Kasumi-1 (cell line): ENCODE measurements around the gene STX18.
"Not testable (repeated sequence)": the region's sequence is repeated elsewhere in the genome, so short reads cannot be mapped to it uniquely, and the experiment has no call there.

Source experiments
- DNase-seq, 2 experiments: peaks; one replicate each; lab custom pipeline; 2025; lab: John Stamatoyannopoulos, UW

STX18 gene

DNA sequence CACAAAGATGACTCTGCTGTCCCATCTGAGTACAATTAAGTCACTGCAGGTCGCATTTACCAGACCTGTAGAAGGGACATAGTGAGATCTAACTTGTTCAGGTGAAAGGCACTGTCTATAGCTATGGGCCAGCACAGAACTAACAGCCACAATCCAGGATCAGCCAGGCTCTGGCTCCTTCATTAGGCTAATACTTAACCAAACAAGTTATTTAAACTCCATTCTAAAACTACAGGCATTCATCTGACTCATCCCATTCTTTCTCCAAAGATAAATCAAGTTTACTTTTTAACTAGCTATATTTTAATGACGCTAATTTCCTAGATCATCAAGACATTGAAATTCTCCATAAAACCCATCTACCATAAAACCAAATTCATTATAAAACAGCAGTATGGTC lies 62.5 kb downstream of the STX18 start:
- DNase-seq = no peak

DNA sequence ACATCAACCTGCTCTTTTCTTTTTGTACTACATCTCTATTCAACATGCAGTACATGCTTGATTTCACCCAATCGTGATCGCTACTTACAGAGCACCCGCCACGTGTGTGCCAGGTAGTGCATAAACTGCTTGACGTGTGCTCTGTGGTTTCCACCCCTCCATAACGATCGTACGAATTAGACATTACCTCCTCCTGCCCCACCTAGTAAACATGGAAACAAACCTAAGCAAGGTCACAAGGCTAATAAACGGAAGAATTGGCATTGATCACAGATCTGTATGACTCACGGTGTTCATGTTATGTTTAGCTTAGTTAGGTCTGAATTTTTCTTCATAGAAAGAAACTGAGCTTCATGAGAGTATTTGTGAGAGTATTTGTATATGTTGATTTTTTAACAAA lies 64.1 kb downstream of the STX18 start:
- no peak for DNase-seq

DNA sequence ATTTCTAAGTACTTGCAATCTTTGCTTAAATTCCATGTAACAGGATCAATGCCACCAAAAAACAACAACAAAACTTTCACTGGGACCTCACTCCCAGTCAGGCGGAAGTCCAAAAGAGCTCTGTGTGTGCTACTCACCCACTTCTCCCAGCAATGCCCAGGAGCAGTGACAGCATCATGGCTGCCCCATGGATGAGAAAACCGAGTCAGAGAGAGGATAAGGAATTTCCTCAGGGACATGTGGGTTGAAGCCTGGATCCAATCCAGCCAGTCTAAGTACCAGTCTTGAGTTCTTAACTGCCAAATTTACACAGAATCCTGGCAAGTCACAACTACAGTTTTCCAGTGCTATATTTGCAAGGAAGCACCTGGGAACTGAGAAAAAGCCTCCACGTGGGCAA lies 64.5 kb downstream of the STX18 start:
- no peak for DNase-seq

DNA sequence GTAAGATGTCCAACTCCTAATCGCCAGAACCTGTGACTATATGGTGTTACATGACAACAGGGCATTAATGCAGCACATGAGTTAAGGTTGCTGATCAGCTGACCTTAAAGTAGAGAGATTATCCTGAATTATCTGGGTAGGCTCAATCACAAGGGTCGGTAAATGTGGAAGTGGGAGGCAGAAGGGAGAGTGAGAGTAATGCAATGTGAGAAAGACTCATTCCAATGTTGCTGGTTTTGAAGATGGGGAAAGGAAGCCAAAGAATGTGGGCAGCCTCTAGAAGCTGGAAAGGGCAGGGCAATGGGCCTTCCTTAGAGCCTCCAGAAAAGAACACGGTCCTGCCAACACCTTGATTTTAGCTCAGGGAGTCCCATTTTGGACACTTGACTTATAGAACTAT lies 67.4 kb downstream of the STX18 start:
- DNase-seq = no peak

DNA sequence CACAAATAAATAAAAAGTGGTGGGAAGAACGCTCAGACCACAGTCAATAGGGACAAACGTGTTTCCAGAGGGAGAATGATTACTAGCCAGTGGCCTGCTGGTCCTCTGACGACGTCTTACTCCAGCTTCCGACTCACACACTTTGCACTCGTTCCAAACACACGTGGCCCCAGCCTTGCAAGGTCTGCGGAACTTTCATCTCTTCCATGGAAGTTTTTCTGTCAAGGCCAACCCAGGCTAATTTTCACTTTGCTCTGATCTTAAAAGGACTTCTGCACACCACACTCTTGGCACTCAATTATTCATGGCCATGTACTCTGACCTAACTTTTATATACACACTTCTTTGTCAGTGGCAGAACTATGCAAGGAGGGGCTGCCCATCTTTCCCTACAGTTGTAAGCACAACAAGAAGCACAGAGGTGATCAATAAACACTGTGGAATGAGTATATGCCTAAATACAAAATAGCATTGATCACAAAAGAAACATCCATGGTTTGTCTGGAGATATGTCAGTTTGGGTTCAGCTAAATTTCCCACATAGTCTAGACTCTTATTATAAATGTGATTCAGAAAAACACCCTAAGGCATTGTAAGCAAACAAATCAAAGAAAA lies 69.4 kb downstream of the STX18 start:
- DNase-seq = no peak

DNA sequence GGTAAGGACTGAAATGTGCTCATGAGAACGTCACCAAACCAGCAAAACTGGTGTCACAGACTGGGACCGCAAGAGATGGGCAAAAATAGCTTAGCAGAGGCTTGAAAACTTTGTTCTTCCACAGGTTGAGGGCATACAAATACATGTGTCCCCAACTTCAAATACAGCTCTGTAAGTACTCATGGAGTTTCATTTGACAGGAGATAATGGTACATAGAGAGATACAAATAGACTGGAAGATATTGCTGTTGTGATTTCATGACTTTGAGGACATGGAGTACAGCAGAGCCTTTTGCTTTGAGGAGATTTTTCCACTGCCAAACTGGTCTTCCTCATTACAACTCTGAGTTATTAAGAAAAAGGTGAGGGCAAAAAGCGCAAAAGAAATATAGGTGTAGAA lies 70.7 kb downstream of the STX18 start:
- DNase-seq = no peak

DNA sequence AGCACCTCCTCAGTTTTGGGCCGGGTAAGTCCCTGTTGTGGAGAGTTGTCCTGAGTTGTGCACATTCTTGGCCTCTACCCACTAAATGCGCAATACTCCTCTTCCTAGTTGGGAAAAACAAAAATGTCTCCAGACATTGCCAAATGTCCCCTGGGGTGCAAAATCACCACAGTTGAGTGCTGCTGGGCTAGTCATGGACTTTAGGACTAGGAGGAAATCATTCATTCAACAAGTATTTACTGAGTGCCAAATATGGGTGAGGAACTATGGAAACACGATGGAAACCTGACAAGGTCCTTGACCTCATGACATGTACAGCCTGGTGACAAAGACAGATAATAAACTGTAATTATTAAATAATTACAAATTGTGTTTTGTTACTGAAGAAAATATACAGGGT lies 71.6 kb downstream of the STX18 start:
- DNase-seq = no peak

DNA sequence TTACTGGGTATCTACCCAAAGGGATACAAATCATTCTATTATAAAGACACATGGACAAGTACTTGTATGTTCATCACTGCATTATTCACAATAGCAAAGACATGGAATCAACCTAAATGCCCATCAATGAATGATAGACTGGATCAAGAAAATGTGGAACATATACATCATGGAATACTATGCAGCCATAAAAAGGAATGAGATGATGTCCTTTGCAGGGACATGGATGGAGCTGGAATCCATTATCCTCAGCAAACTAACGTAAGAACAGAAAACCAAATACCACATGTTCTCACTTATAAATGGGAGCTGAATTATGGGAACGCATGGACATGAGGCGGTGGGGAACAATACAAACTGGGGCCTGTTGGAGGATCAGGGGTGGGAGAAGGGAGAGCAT lies 76.6 kb downstream of the STX18 start:
- not testable (repeated sequence) for DNase-seq

DNA sequence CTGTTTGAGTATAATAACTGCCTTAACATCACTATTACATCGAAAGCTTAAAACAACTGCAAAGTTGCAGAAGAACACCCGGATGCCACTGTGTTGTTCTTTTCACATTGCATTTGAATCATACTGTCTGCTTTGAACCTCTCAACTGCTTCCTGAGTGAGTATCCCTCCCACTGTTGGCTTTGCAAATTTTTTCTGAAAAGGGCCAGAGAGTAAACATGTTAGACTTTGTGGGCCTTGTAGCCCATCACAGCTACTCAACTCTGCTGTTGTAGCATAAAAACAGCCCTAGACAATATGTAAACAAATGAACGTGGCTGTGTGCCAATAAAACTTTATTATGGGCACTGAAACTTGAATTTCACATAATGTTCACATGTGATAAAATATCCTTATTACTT lies 78.9 kb downstream of the STX18 start:
- DNase-seq = no peak

DNA sequence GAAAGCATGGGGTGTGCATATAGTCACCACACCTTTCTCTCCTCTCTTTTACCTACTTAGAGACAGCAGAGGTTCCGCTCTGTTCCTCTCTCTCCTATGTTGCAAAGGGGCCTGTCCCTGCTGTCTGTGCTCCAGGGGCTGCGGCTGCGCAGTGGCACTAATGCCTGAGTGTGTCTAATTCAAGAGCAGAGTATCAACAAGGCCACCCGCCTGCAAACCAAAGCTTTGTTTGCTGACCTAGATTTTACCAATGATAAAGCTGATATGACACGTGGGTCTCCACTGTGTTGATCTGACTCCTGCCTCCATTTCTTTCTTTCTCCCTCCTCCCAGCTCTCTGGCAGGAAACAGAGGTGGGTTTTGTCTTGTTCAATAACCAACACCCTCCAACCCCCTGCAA lies 80.0 kb downstream of the STX18 start:
- DNase-seq = no peak

DNA sequence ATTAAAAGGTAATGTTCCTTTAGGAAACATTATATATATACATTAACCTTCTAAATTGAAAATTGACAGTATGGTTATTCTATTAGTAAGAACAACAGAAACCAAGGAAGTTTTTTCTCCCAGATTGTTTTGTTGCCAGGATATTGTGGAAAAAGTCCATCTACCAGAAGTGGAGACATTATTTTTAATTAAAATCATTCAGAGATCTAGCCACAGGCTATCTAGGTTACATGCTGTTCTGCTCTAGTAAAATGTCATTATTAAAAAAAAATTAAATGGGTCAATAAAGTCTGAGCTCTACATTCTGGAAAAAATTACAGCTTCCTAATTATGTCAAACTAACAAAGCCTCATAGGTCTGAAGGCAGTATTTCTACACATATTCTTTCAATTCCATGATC lies 80.7 kb downstream of the STX18 start:
- DNase-seq = no peak

DNA sequence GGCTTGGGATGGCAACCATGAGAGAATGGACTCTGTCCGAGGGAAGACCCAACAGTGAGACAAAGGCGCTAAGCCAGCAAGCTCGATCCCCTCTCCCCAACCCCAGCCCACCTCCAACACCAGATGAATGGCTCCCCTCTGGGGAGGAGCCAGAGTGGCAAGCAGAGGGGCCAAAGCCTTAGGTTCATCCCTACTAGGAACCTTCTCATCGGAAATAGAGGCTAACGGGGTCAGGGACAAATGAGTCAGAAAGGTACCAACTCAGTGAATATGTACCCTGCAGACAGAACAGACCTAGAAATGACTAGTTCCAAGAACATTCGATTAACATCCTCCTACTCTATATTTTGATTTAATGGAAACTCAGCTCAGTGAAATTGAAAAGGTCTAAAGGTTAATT lies 81.1 kb downstream of the STX18 start:
- no peak for DNase-seq

DNA sequence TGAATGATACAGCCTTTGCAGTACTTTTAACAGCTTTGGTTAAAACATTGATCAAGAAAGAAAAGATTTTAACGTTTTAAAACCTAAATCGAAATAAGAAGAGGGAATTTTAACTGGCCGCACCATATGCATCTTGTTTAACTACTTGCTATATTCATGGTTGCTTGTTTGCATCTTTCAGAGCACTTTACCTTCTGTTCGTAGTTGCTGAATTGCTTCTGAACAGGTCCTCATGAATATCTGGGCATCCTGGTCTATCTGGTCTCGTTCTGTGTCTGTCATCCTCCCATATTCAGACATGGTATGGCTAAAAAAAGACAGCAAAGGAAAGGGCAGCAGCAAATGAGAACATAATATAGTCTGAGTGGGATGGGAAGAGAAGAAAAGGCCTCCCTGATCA lies 82.7 kb downstream of the STX18 start:
- no peak for DNase-seq

DNA sequence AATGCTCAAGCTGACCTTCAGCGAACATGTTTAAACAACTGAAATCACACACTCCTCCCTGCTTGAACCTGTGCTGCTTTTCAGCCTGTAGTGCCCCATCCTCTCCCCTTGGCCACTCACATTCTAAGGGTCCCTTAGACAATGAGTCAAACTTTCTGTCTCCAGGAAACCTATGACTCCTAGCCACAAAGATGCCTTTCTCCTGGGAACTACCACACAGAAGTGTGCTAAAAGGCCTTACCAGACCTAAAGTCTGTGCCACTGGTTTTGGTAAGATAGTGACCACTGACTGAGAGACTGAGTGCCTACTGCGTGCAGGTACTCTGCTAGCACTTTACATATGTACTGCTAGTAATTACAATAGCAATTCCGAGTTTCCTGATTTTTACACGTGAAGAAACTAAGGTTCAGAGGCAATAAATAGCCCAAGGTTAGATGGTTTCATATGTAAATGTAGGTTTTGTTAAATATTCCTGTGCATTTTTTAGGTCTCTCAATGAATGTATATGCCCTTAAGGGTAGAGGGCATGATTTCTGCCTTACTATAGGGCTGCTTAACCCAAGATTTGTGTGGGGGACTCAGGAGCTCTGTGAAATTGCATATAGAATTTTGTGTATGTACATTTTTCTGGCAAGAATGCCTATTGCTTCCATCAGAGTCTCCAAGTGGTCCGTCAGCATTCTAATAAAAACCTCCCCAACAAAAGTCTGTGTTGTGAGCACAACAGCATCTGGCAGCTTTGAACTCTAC lies 83.9 kb downstream of the STX18 start:
- DNase-seq = no peak

DNA sequence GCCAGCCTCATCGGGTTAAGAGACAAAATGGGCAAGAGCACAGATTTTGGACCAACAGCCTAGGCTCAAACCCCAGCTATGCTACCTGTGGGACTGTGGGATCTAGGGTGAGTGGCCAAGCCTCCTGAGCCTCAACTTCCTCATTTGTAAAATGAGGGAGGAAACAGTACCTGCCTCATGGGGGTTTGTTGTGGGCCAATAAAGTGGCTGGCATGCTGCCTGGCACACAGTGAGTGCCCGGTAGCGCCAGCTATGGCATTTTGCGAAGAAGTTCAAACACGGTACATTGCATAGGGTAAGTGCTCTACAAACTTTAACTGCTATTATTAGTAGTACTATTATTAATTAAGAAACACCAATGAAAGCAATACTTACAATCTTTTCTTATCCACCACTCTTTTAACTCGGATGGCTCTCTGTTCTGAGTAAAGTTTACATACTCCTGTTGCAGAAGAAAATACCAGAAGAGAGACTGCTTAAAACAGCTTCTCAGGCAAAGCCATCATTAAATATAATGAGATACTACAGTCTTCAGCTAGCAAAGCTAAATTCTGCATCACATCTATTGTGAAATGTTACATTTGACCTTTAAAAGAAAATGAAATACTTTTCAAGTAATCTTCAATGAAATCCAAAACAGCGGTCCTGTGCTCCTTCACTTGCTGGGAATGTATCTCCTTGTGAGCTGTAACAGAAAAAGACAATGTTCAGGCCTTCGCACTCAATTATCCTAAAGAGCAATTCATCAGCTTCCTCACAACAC lies 84.9 kb downstream of the STX18 start:
- DNase-seq = no peak

DNA sequence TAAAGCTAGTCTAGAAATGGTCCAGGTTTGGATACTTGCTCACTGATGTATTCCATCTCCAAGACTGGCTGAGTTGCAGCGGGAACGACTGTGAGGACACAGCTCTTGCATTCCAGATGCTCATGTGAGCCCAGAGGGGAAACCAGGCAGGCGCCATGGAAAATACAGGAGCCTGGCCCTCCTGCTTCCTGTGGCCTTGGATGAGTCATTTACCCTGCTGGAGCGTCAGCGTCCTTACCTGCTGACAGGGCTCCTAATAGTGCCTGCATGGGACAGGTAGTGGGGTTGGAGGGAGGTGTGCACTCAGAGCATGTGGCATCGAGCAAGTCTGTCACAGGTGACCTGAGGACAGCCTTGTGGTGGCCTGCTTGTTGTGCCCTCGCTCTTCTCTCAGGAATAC lies 85.5 kb downstream of the STX18 start:
- no peak for DNase-seq

DNA sequence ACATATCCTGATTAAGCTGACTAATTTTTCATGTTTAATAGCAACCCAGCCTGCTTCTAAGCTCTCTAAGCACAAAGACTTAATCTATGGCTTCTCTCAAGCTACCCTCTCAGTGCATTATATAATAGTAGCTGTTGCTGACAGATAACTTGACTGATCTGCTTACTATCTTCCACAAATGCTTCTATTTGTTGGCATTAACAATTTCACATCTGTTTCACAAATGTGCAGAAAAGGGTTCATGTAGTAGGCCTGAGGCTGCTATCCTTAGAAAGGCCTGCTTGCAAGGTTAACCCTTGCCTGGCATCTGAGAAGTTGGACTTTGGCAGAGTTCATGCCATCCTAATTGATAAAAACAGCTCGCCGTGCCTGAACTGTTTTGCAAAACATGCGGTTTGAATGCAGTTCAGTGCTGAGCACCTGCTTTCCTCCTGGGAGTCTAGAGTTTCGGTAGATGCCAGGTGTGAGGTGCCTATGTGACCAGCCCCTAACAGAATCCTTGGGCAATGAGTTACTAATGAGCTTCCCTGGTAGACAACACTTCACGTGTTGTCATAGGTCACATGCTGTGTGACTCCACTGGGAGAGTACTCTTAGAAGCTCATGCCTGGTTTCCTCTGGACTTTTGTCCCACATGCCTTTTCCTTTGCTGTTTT lies 86.5 kb downstream of the STX18 start:
- no peak for DNase-seq

DNA sequence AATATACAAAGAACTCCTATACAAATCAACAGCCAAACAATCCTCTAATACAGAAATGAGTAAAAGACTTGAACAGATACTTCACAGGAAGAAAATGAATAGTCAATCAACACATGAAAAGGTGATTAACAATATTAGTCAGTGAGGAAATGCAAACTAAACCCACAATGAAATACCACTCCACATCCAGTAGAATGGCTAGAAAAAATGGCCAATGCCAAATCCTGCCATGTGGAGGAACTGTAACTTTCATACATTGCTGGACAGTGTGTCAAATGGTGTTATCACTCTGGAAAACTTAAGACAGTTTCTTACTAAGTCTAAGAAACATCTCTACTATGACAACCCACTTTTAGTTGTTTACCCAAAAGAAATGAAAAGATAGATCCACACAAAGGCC lies 95.4 kb downstream of the STX18 start:
- no peak for DNase-seq

DNA sequence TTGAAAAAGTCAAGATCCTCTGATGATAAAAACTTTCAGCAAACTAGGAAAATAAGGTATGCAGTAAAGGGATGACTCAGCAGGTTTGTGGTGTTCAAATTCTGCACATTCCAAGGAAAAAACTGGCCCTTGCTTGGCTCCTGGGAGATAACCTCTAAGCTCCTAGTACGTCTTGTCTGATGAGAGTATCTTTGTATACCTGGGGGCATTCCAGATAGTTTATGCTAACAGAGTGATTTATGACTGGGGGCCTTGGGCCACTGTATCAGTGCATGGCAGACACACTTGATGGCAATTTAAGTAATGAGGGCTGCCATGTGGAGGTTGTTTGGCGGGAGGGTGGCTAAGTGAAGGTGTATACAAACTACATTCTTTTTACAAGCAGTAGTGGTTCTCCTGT lies 98.0 kb downstream of the STX18 start:
- no peak for DNase-seq

DNA sequence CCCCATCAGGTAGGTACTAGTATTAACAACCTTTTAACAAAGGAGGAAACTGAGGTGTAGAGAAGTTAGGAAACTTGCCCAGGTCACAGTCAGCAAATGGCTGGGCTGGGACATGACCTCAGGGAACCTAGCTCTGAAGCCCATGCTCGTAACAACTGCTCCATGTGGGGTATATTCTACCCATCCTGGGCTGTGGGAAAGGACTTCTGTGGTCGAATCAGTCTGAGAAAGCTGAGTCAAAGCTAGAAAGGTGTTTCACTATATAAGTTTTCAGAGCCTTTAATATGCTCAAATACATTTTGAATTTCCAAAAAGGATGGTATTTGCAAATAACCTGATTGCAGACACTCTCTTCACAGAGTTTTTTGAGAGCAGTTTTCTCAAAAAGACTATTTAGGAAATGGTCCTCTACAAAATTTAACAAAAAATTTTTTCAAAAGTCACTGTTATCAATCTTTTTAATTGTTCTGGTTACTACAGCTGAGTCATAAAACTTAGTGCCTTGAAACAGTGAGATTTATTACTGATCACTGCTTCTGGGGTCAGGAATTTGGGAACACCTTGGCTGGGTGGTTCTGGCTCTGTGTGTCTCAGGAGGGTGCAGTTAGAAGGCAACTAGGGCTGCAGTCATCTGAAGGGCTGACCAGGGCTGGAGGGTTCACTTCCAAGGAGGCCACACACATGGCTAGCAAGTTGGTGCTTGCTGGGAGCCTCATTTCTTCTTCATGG lies 101.4 kb downstream of the STX18 start:
- DNase-seq = no peak

DNA sequence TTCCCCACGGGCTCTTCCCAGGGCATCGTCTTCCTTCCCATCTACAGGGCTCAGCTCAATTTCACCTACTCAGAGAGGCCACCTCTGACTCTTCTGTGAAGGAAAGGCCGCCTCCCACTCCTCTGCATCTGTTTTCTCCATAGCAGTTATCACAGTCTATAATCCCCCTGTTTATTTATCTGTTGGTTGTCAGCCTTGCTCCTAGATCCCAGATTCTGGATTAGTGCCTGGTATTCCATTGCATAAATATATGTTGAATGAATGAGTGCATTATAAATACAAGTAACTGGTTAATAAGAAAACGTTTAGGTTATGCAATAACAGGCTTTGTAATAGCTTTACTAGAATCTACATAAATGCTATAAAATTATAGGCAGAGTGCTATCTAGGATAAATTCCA lies 102.1 kb downstream of the STX18 start:
- DNase-seq = no peak

DNA sequence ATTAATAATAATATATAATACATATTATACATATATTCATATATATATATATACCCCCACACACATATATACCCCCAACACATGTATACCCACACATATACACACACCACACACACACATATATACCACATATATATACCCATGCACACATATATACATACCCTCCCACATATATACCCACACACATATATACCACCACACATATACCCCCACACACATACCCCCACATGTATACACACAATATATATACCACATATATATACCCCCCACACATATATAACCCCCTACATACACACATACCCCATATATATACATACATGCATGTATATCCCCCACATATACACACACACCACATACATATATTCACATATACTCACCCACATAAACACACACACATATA lies 103.0 kb downstream of the STX18 start:
- no peak for DNase-seq
